GM23338 (cell line): Measurements from ENCODE around the gene RCL1. TPM values are rescaled to one million over a fixed set of nuclear protein-coding genes. Genes with fewer than 3 reads are reported as not detected.

ENCODE experiments used
- ATAC-seq: fragments of 200-7000 bp; cut with Tn5 transposase; 3 replicates; pipeline ENCODE4 v1.9.1; 2020
- DNase-seq: peaks from one replicate; pipeline ENCODE4 v3.0.0-alpha.2; 2015; ENCODE audit warnings: low spot score
- H2AFZ ChIP-seq: fragments of 200-600 bp; sonication (generic); 2 replicates; pipeline ENCODE4 v1.8.0; 2016; ENCODE audit warnings: antibody characterized with exemption, mild to moderate bottlenecking, moderate library complexity
- H3F3A ChIP-seq: fragments of 200-600 bp; sonication (generic); replicated peaks from 2 replicates; pipeline ENCODE4 v1.8.0; 2017; ENCODE audit warnings: antibody characterized with exemption, mixed run types, low read depth
- H3K27ac ChIP-seq: fragments of 200-600 bp; sonication (generic); 2 replicates; pipeline ENCODE4 v1.6.1; 2016; ENCODE audit warnings: low read depth
- H3K27me3 ChIP-seq: fragments of 200-600 bp; sonication (generic); 2 replicates; pipeline ENCODE4 v1.8.0; 2016; ENCODE audit warnings: mild to moderate bottlenecking, mixed run types, moderate library complexity; ENCODE audit not compliant: insufficient read depth
- H3K36me3 ChIP-seq: fragments of 200-600 bp; sonication (generic); 2 replicates; pipeline ENCODE4 v1.8.0; 2016; ENCODE audit warnings: mild to moderate bottlenecking; ENCODE audit not compliant: insufficient read depth
- H3K4me1 ChIP-seq: fragments of 200-600 bp; sonication (generic); 2 replicates; pipeline ENCODE4 v1.8.0; 2016; ENCODE audit warnings: mild to moderate bottlenecking, moderate library complexity; ENCODE audit not compliant: insufficient read depth
- H3K4me2 ChIP-seq: fragments of 200-600 bp; sonication (generic); 2 replicates; pipeline ENCODE4 v1.7.1; 2017; ENCODE audit warnings: mixed run types
- H3K4me3 ChIP-seq: fragments of 200-600 bp; sonication (generic); 2 replicates; pipeline ENCODE4 v1.6.1; 2016; ENCODE audit warnings: mixed run types
- H3K79me2 ChIP-seq: fragments of 200-600 bp; sonication (generic); replicated peaks from 2 replicates; pipeline ENCODE4 v1.8.0; 2017; ENCODE audit warnings: mild to moderate bottlenecking; ENCODE audit not compliant: insufficient read depth
- H3K9me2 ChIP-seq: fragments of 200-600 bp; sonication (generic); 2 replicates; pipeline ENCODE4 v1.8.0; 2017; ENCODE audit not compliant: insufficient read depth
- H4K20me1 ChIP-seq: fragments of 200-600 bp; sonication (generic); replicated peaks from 2 replicates; pipeline ENCODE4 v1.8.0; 2017; ENCODE audit warnings: mild to moderate bottlenecking; ENCODE audit not compliant: insufficient read depth
- H3K27ac Mint-ChIP-seq: 2 replicates; pipeline ENCODE4 v1.8.0; 2020; ENCODE audit warnings: inconsistent platforms, mild to moderate bottlenecking, moderate library complexity, mixed read lengths
- H3K27me3 Mint-ChIP-seq: 3 replicates; pipeline ENCODE4 v1.8.0; 2022; ENCODE audit warnings: low read depth, mild to moderate bottlenecking, moderate library complexity, mixed read lengths, inconsistent platforms; ENCODE audit not compliant: insufficient read depth, poor library complexity
- H3K36me3 Mint-ChIP-seq: 3 replicates; pipeline ENCODE4 v1.8.0; 2021; ENCODE audit warnings: low read depth, mild to moderate bottlenecking, inconsistent platforms, moderate library complexity, mixed read lengths
- H3K4me1 Mint-ChIP-seq: 3 replicates; pipeline ENCODE4 v1.8.0; 2020; ENCODE audit warnings: mild to moderate bottlenecking, inconsistent platforms, mixed read lengths
- H3K4me3 Mint-ChIP-seq: 3 replicates; pipeline ENCODE4 v1.8.0; 2021; ENCODE audit warnings: moderate library complexity, mild to moderate bottlenecking, inconsistent platforms, mixed read lengths
- H3K9me3 Mint-ChIP-seq: 3 replicates; pipeline ENCODE4 v1.8.0; 2020; ENCODE audit warnings: moderate library complexity, mild to moderate bottlenecking, inconsistent platforms, mixed read lengths
- CREB1 ChIP-seq: fragments of 250-450 bp; sonication (Bioruptor Pico); IDR thresholded peaks from 2 replicates; pipeline ENCODE4 v1.5.0; 2020; ENCODE audit warnings: low read depth, mild to moderate bottlenecking, moderate library complexity
- EZH2 ChIP-seq: fragments of 200-600 bp; sonication (generic); IDR thresholded peaks from one replicate; pipeline ENCODE4 v1.8.0; 2017; ENCODE audit warnings: antibody characterized with exemption, mild to moderate bottlenecking, low read depth; ENCODE audit not compliant: unreplicated experiment
- EZH2phosphoT487 ChIP-seq: fragments of 200-600 bp; sonication (generic); IDR thresholded peaks from one replicate; pipeline ENCODE4 v1.8.1; 2018; ENCODE audit warnings: antibody characterized with exemption; ENCODE audit not compliant: unreplicated experiment
- JUNB ChIP-seq: IDR thresholded peaks from one replicate; pipeline ENCODE4 v1.6.1; 2016; ENCODE audit warnings: antibody characterized with exemption; ENCODE audit not compliant: unreplicated experiment
- NANOG ChIP-seq: IDR thresholded peaks from 2 replicates; pipeline ENCODE4 v1.6.1; 2016; ENCODE audit warnings: antibody characterized with exemption, borderline replicate concordance
- POLR2AphosphoS5 ChIP-seq: IDR thresholded peaks from 2 replicates; pipeline ENCODE4 v1.6.1; 2016; ENCODE audit warnings: antibody characterized with exemption, low read depth
- STAT1 ChIP-seq: IDR thresholded peaks from one replicate; pipeline ENCODE4 v1.6.1; 2016; ENCODE audit warnings: antibody characterized with exemption; ENCODE audit not compliant: unreplicated experiment
- ZNF114 ChIP-seq: fragments of 250-450 bp; sonication (Bioruptor Pico); IDR thresholded peaks from 2 replicates; pipeline ENCODE4 v1.5.0; 2020; ENCODE audit warnings: mild to moderate bottlenecking, moderate library complexity
- ZNF331 ChIP-seq: fragments of 250-450 bp; sonication (Bioruptor Pico); IDR thresholded peaks from 2 replicates; pipeline ENCODE4 v1.5.0; 2020; ENCODE audit warnings: low read depth, mild to moderate bottlenecking, moderate library complexity
- polyA plus RNA-seq: library from polyadenylated mRNA; unstranded; fragments of >200 nt; fragmentation: Nextera tagmentation; extraction: Ambion mirVana; gene quantifications from 2 replicates; pipeline ENCODE4 v1.2.1, GENCODE V29; 2016
- total RNA-seq: library from RNA; depleted of rRNA; stranded (reverse); fragments of >200 nt; shearing (Covaris generic); gene quantifications from 2 replicates; pipeline ENCODE4 v1.2.3, GENCODE V29; 2014
- TF ChIP-seq, protein P1 (sequence below), 2 experiments: fragments of 200-600 bp in 1 of 2; sonication (generic) in 1 of 2; conservative IDR thresholded peaks; 2 replicates each; pipeline versions ENCODE4 v1.5.1 to v1.6.1; 2016 to 2017; ENCODE audit warnings: antibody characterized with exemption in 2 of 2, low read depth in 2 of 2, mild to moderate bottlenecking in 2 of 2, moderate library complexity in 1 of 2
- TF ChIP-seq, protein P2 (sequence below): IDR thresholded peaks from one replicate; pipeline ENCODE4 v1.6.1; 2018; ENCODE audit warnings: antibody characterized with exemption; ENCODE audit not compliant: unreplicated experiment
- TF ChIP-seq, protein P3 (sequence below): IDR thresholded peaks from 2 replicates; pipeline ENCODE4 v1.6.1; 2016; ENCODE audit warnings: antibody characterized with exemption
- TF ChIP-seq, protein P4 (sequence below): fragments of 250-450 bp; sonication (Bioruptor Pico); IDR thresholded peaks from 2 replicates; pipeline ENCODE4 v1.5.0; 2020; ENCODE audit warnings: mild to moderate bottlenecking, moderate library complexity

Gene RCL1
- total and polyA plus RNA-seq, 2 experiments from 2014 or later: 19.3 to 41.2 TPM

DNA sequence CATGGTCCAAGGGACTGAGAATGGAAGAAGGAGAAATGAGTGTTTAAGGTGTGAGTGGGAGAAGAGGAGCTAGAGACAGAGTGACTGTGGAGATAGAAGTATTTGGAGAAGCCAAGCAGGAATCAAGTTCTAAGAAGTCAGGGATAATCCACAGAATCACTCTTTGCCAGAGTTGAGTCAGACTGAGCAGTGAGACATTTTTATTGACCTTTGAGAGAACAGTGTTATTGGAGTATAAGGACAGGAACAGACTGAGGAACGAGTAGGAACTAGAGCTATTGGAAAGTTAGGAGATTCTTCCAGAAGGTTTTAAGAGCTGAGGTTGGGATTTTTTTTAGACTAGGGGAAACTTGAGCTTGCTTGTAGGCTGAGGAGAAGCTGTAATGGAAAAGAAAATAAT is 37.2 kb downstream of the RCL1 start:
- no peak overlapping the region for H3K27ac ChIP-seq
- Mint-ChIP-seq H3K4me1 (peaks cover 3% of the 10 kb centered on the region; the same call in 2 of the 3 replicates), H3K9me3 (no peaks in the 10 kb centered on the region), H3K27me3 (no peaks in the 10 kb centered on the region), H3K36me3 (peaks cover 26% of the 10 kb centered on the region), H3K4me3 (no peak overlapping the region), H3K27ac (no peak overlapping the region)
- H3K4me1 ChIP-seq: no peaks in the 10 kb centered on the region
- no peak for DNase-seq
- ATAC-seq: no peak
- H3K79me2 ChIP-seq: peaks cover 66% of the 10 kb centered on the region
- no peaks in the 10 kb centered on the region for H3K9me2 ChIP-seq
- H3K27me3 ChIP-seq: no peaks in the 10 kb centered on the region
- H3K36me3 ChIP-seq: no peaks in the 10 kb centered on the region
- TF ChIP-seq, protein P1, sequence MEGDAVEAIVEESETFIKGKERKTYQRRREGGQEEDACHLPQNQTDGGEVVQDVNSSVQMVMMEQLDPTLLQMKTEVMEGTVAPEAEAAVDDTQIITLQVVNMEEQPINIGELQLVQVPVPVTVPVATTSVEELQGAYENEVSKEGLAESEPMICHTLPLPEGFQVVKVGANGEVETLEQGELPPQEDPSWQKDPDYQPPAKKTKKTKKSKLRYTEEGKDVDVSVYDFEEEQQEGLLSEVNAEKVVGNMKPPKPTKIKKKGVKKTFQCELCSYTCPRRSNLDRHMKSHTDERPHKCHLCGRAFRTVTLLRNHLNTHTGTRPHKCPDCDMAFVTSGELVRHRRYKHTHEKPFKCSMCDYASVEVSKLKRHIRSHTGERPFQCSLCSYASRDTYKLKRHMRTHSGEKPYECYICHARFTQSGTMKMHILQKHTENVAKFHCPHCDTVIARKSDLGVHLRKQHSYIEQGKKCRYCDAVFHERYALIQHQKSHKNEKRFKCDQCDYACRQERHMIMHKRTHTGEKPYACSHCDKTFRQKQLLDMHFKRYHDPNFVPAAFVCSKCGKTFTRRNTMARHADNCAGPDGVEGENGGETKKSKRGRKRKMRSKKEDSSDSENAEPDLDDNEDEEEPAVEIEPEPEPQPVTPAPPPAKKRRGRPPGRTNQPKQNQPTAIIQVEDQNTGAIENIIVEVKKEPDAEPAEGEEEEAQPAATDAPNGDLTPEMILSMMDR (conservative IDR thresholded peaks at IDR 0.05; ENCODE audit: low read depth in 2 of 2): no peak
- TF ChIP-seq POLR2AphosphoS5 (no peak), EZH2 (no peak), ZNF114 (CRISPR knock-in tag) (no peak), CREB1 (CRISPR knock-in tag) (no peak), STAT1 (no peak), ZNF331 (no peak), JUNB (no peak), EZH2phosphoT487 (no peak), NANOG (no peak)
- TF ChIP-seq, protein P2, sequence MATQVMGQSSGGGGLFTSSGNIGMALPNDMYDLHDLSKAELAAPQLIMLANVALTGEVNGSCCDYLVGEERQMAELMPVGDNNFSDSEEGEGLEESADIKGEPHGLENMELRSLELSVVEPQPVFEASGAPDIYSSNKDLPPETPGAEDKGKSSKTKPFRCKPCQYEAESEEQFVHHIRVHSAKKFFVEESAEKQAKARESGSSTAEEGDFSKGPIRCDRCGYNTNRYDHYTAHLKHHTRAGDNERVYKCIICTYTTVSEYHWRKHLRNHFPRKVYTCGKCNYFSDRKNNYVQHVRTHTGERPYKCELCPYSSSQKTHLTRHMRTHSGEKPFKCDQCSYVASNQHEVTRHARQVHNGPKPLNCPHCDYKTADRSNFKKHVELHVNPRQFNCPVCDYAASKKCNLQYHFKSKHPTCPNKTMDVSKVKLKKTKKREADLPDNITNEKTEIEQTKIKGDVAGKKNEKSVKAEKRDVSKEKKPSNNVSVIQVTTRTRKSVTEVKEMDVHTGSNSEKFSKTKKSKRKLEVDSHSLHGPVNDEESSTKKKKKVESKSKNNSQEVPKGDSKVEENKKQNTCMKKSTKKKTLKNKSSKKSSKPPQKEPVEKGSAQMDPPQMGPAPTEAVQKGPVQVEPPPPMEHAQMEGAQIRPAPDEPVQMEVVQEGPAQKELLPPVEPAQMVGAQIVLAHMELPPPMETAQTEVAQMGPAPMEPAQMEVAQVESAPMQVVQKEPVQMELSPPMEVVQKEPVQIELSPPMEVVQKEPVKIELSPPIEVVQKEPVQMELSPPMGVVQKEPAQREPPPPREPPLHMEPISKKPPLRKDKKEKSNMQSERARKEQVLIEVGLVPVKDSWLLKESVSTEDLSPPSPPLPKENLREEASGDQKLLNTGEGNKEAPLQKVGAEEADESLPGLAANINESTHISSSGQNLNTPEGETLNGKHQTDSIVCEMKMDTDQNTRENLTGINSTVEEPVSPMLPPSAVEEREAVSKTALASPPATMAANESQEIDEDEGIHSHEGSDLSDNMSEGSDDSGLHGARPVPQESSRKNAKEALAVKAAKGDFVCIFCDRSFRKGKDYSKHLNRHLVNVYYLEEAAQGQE: no peak
- TF ChIP-seq, protein P3, sequence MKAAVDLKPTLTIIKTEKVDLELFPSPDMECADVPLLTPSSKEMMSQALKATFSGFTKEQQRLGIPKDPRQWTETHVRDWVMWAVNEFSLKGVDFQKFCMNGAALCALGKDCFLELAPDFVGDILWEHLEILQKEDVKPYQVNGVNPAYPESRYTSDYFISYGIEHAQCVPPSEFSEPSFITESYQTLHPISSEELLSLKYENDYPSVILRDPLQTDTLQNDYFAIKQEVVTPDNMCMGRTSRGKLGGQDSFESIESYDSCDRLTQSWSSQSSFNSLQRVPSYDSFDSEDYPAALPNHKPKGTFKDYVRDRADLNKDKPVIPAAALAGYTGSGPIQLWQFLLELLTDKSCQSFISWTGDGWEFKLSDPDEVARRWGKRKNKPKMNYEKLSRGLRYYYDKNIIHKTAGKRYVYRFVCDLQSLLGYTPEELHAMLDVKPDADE: no peak
- TF ChIP-seq, protein P4, sequence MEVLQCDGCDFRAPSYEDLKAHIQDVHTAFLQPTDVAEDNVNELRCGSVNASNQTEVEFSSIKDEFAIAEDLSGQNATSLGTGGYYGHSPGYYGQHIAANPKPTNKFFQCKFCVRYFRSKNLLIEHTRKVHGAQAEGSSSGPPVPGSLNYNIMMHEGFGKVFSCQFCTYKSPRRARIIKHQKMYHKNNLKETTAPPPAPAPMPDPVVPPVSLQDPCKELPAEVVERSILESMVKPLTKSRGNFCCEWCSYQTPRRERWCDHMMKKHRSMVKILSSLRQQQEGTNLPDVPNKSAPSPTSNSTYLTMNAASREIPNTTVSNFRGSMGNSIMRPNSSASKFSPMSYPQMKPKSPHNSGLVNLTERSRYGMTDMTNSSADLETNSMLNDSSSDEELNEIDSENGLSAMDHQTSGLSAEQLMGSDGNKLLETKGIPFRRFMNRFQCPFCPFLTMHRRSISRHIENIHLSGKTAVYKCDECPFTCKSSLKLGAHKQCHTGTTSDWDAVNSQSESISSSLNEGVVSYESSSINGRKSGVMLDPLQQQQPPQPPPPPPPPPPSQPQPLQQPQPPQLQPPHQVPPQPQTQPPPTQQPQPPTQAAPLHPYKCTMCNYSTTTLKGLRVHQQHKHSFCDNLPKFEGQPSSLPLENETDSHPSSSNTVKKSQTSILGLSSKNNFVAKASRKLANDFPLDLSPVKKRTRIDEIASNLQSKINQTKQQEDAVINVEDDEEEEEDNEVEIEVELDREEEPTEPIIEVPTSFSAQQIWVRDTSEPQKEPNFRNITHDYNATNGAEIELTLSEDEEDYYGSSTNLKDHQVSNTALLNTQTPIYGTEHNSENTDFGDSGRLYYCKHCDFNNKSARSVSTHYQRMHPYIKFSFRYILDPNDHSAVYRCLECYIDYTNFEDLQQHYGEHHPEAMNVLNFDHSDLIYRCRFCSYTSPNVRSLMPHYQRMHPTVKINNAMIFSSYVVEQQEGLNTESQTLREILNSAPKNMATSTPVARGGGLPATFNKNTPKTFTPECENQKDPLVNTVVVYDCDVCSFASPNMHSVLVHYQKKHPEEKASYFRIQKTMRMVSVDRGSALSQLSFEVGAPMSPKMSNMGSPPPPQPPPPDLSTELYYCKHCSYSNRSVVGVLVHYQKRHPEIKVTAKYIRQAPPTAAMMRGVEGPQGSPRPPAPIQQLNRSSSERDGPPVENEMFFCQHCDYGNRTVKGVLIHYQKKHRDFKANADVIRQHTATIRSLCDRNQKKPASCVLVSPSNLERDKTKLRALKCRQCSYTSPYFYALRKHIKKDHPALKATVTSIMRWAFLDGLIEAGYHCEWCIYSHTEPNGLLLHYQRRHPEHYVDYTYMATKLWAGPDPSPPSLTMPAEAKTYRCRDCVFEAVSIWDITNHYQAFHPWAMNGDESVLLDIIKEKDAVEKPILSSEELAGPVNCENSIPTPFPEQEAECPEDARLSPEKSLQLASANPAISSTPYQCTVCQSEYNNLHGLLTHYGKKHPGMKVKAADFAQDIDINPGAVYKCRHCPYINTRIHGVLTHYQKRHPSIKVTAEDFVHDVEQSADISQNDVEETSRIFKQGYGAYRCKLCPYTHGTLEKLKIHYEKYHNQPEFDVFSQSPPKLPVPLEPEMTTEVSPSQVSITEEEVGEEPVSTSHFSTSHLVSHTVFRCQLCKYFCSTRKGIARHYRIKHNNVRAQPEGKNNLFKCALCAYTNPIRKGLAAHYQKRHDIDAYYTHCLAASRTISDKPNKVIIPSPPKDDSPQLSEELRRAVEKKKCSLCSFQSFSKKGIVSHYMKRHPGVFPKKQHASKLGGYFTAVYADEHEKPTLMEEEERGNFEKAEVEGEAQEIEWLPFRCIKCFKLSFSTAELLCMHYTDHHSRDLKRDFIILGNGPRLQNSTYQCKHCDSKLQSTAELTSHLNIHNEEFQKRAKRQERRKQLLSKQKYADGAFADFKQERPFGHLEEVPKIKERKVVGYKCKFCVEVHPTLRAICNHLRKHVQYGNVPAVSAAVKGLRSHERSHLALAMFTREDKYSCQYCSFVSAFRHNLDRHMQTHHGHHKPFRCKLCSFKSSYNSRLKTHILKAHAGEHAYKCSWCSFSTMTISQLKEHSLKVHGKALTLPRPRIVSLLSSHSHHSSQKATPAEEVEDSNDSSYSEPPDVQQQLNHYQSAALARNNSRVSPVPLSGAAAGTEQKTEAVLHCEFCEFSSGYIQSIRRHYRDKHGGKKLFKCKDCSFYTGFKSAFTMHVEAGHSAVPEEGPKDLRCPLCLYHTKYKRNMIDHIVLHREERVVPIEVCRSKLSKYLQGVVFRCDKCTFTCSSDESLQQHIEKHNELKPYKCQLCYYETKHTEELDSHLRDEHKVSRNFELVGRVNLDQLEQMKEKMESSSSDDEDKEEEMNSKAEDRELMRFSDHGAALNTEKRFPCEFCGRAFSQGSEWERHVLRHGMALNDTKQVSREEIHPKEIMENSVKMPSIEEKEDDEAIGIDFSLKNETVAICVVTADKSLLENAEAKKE (CRISPR knock-in tag): no peak
- no peaks in the 10 kb centered on the region for H3F3A ChIP-seq
- no peak overlapping the region for H3K4me2 ChIP-seq
- no peak overlapping the region for H3K4me3 ChIP-seq
- H2AFZ ChIP-seq: no peak overlapping the region
- peaks cover 35% of the 10 kb centered on the region for H4K20me1 ChIP-seq
